GM12801 (cell line): ENCODE measurements around the gene HBA1.

Source experiments
- TF ChIP-seq, protein P1 (sequence below): IDR thresholded peaks from one replicate; pipeline ENCODE4 v1.5.1; 2011; ENCODE audit warnings: control low read depth; ENCODE audit not compliant: insufficient read length; ENCODE audit errors: extremely low read depth

Gene HBA1

GRCh38 chr16:180681-181564 lies 4.4 kb downstream of the HBA1 start:
- TF ChIP-seq, protein P1, sequence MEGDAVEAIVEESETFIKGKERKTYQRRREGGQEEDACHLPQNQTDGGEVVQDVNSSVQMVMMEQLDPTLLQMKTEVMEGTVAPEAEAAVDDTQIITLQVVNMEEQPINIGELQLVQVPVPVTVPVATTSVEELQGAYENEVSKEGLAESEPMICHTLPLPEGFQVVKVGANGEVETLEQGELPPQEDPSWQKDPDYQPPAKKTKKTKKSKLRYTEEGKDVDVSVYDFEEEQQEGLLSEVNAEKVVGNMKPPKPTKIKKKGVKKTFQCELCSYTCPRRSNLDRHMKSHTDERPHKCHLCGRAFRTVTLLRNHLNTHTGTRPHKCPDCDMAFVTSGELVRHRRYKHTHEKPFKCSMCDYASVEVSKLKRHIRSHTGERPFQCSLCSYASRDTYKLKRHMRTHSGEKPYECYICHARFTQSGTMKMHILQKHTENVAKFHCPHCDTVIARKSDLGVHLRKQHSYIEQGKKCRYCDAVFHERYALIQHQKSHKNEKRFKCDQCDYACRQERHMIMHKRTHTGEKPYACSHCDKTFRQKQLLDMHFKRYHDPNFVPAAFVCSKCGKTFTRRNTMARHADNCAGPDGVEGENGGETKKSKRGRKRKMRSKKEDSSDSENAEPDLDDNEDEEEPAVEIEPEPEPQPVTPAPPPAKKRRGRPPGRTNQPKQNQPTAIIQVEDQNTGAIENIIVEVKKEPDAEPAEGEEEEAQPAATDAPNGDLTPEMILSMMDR, result no peak

- TF ChIP-seq, protein P1, result no peak
Measured at GRCh38 chr16:181565-182021, 5.1 kb downstream of the HBA1 start.

DNA sequence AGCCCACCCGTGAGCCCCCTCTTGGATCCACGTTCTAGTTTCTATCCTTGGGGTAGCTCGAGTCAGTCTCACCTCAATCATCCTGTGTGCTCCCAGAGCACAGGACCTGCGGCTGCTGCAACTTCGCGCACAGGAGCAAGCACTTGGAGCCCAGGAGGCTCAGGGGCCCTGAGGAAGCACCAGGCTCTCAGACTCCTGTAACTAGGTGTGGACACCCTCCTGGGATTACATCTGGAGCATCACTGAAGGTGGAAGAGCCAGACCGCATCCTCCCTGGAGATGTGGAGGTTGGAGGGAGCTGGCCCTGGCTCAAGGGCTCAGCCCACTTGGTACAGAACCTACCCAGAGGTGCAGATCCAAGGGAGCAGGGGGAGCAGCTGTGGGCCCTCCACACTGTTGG lies 6.5 kb downstream of the HBA1 start:
- TF ChIP-seq, protein P1, result no peak

- TF ChIP-seq, protein P1, result no peak
Measured at GRCh38 chr16:185213-185612, 8.7 kb downstream of the HBA1 start.

DNA sequence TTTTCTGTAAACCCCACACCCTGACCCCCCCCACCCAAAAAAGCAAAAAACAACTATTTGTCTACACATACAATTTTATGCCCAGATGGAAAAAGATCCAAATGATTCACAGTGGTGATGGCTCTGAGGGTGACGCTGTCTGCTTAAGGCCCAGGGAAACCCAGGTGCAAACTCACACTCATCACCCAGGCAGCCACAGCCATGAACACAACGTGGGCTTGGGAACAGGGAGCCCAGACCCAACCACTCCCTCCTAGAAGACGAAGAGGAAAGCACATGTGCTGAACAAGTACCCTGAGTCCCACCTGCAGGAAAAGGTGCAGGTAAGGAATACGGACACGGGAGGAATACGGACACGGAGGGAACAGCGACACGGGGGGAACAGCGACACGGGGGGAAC lies 9.2 kb downstream of the HBA1 start:
- TF ChIP-seq, protein P1, result no peak

- TF ChIP-seq, protein P1, result no peak
Measured at GRCh38 chr16:187330-187729, 10.8 kb downstream of the HBA1 start.

- TF ChIP-seq, protein P1, result no peak
Measured at GRCh38 chr16:188674-189073, 12.2 kb downstream of the HBA1 start.
